Limb (tissue), 2 donors: ENCODE data around the gene SDK2.
A peak's percentile ranks its signal among the peaks of the same experiment; 100 is the strongest.

Experiments used
- DNase-seq, 2 donors: peaks; one replicate each; pipeline ENCODE4 v3.0.0-alpha.2; 2016; ENCODE audit errors: extremely low spot score in 2 of 2

SDK2 gene

DNA sequence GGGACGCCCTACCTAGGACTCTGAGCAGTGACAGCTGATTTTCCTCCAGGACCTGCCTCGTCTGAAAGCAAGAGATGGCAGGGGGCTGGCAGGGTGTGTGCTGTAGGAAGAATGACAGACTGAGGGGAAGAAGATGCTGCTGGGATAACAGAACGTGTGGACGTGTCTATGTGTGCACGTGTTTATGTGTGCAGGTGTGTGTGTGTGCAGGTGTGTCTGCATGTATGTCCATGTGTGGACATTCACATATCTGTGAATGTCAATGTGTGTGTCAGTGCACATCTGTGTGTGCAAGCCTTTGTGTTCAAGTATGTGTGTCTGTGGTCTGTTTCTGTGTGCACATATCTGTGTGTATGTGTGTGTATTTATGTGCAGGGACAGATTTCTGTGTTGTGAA lies 132.5 kb downstream of the SDK2 start:
- no peak for DNase-seq

DNA sequence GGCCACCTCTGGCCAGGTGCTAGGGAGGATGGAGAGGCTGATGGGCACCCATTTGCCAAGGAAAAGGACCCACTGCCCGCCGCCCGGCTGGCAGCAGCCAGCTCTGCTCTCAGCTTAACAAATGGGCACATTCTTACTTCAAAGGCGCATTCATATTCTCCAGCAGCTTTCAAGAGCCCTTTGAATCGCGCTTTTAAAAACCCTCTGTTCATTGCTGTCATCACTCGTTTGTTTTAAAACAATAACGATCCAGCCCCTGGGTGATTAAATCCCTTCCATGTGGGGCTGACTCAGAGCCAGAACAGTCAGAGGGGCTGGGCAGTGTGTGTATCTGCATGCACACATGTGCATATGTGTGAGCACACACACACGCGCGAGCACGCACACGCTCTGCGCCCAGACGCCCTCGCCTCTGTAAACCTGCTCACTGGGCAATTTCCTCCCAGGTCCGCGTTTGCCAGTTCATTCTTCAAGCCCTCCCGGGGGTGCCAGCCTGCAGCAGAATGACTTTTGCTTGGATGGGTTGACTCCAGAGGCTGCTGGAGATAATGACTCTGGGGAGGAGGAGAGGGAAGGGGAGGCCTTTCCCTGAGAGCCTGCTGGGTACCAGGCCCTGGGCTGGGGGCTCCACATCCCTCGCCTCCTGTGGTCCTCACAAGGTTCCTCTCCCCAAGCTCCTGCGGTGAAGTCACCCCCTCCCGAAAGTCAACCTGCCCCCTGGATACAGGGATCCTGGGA lies 133.1 kb downstream of the SDK2 start:
- no peak for DNase-seq

DNA sequence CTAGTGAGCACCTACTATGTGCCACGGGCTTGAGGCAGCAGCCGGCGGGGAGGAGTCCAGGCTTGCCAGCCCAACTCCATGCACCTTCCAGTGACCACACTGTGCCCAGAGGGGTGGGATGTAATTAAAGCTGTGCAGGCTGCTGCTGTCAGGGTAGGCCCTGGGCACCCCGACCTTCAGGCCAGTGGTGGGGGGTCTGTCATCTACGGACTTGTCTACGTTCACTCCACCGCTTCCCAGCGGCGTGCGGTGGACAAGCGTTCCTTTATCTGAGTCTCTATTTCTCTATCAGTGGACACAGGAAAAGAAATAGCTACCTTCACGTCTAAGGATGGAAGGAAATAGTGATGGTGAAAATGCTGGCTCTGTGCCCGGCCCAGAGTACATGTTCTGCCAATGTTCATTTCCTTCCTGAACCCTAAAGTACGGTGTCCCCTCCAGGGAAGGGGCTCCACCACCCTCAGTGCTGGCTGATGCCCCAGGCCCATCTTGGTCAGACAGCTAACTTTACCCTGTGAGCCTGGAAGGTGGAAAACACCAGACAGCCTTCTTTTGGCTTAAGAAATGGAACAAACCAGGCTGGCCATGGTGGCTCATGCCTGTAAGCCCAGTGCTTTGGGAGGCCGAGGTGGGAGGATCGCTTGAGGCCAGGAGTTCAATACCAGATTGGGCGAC lies 135.2 kb downstream of the SDK2 start:
- DNase-seq = no peak

DNA sequence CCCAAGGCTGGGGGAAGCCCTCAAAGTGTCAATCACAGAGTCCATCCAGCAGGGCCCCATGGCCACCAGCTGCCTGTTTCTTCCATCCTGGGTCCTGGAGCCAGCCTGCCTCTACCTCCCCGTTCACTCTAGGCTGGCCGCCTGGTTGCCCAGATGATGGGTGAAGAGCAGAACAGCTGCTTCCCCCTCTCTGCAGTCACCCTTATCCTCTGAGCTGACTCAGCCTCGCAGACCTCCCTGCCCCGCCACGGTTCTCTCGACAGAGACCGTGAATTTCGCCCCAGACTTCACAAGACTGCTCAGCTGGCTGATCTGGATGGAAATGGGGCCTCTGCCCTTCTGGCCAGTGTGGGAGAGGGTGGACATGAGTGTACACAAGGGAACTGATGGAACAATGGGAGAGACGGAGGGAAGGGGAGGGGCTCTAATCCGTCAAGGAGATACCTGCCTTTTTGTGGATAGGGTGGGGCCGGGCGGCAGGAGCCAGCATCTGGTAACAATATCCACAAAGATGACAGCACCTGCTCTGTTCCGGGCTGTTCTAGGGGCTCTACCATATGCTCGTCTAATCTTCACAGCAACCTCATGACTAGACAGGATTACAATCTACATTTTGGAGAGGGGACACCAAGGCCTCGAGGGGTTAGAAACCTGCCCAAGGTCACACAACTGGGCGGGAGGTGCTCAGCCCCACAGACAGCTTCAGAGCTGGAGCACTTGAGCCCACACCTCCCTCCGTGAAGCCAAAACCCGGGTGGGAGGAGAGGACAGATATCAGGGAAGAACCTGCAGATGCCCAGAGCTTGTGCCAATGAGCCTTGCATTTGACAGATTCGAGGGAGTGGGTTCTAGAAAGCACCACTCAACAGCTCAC lies 136.0 kb downstream of the SDK2 start:
- DNase-seq = no peak

DNA sequence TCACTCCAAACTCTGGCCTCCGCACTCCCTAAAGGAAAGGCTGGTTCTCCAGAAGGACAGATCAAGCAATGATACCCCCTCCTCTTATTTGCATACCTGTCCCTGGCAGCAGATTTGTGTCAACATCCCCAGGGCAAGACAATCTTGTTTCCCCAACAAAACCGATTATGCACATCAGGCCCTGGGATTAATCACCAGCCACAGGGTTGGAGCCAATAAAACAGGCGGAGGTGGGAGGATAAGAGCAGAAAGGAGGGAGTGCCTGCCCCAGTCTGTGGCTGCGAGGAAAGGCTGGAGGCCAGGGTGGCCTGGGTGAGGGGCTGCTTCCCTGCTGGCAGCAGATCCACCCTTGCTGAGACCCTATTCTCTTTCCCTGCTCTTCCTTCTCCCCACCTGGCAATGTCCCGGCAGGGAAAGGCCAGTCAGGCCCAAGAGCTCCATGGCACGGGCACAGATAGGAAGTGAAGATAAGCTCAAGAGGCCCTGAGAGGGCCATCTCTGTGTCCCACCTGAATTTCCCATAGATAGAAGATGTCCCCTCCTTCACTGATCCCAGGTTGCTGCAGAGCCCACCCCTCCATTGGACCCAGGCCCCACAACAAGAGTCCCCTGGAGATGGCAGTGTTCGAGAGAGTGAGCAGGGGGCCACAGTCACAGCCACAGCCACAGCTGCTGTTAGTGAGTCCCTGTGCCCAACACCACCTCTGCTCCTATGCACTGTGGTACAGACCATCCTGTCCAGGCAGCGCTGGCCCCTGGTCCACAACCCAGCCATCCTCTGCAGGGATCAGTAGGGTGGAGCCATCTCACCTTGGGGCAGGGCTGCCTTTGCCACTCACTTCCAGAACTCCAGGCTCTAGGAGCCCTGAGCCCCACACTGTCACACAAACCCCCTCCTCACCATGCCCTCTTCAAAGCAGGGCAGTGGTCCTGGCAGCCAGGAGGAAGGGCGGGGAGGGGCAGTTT lies 137.5 kb downstream of the SDK2 start:
- no peak for DNase-seq

DNA sequence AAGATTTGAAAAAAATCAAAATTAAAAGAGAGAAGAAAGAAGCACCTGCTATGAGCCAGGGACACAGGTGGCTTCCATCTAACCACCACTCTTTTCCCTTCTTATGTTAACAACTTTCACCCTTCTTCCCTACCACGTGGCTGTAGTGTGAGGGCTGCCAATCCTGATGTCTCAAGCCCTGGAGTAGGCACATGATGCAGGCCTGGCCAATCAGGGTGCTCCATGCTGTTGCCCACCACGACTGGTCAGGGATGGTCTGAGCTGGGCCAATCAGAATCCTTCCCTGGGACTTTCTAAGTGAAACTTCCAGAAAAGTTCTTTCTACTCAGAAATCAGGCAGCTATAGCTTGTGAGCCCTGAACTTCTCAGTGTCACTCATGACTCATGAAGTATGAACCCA lies 140.7 kb downstream of the SDK2 start:
- DNase-seq = no peak

DNA sequence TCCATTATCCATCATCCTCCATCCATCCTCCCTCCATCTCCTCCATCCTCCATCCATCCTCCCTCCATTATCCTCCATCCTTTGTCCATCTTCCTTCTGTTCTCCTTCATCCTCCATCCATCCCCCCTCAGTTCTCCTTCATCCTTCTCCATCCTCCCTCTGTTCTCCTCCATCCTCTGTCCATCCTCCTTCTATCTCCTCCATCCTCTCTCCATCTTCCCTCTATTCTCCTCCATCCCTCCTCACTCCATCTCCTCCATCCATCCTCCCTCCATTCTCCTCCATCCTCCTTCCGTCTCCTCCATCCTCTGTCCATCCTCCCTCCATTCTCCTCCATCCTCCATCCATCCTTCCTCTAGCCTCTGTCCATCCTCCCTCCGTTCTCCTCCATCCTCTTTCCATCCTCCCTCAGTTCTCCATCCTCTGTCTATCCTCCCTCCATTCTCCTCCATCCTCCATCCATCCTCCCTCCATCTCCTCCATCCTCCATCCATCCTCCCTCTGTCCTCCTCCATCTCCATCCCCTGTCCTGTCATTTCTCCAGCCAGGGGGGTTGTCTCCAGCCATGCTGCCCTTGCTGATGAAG lies 143.7 kb downstream of the SDK2 start:
- DNase-seq = no peak

DNA sequence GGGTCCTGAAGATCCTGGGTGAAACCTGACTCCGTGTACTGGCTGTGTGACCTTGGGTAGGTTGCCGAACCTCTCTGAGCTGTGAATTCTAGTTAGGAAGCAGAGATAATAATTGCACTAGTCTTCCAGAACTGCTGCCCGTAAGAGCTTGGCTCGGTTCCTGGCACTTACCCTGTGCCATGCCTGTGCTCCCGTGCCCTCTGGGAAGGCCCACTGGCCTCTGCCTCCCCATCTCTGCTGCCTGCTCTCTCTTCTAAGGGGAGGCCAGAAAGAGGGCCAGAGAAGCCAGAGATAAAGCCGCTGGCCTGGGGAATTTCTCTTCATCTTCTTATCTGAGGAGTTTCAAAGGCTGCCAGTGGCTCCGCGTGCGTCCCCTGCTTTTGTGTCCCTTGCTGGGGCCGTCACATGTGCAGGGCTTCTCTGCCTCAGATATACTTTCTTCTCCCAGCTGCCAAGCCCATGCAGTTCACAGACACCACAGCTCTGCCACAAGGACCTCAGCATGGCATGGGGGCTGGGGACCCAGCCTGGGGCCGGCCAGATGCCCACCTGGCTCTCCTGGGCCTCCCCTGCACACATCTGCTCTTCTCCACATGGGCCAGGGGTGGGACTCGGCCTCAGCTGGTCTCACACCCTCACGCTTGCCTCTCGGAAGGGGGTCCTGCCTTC lies 145.2 kb downstream of the SDK2 start:
- no peak for DNase-seq

DNA sequence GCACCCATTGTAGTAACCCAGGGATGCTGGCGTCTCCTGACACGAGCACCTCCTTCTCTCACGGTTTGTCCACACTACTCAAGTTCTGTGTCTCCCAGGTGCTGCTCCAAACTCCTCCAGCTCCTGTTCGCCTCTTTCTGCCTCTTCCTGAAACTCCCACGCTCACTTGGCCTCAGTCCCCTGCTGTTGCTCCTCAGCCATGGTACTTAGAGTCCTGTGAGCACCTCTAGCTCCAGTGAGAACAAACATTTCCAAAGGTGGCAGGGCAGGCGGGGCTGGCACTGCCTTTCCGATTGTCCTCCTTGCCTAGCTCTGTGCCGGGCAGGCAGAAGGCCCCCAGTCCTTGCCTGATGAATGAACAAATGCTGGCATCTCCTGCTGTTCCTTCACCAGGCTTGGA lies 146.1 kb downstream of the SDK2 start:
- no peak for DNase-seq

DNA sequence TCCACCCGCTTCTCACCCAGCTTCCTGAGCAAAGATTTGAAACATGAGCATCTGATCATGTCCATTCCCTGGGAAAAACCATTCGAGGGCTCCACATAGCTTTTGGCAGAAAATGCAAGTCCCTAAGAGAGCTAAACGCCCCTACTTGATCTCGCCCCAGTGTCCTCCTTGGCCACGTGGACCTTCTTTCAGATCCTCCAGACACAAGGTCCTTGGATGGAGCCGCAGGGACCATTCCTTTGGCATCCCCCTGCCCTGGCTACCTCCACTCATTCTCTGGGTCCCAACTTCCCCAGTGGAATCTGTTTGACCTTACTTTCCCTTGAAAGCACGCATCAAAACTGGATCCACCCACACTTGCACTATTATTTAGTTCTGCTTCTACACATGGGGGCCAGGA lies 146.5 kb downstream of the SDK2 start:
- DNase-seq = no peak

DNA sequence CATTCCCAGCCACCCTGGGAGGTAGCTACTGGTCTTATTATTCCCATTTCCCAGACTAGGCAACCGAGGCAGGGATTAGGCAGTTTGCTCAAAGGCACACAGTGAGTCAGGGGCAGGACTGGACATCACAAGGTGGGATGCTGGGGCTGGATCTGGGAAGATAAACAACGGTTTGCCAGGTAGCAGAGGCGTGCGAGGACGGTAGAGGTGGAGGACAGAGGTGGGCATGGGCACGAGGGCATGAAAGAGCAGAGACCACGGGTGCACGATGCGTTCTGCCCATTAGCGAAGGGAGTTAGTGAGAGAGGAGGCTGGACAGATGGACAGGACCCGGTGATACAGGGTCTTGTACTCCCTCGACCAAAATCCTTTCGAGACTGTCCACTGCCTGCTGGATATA lies 148.0 kb downstream of the SDK2 start:
- DNase-seq = no peak

DNA sequence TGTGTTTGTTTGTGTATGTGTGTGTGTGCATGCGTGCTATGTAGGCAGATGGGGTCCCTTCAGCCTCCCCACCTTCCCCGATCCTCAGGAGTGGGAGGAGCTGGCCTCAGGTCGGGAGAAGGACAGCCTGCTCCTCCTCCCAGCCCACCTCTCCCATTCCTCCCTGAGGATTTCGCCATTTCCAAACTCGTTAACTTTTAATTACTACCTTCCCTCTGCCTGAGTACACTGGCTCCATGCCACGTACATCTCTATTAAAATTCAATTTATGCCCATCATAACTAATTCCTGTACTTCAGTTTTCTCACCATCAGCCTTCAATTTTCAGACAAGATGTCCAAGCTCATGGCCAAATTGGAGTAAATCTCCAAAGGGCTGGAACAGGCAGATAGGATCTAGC lies 148.6 kb downstream of the SDK2 start:
- DNase-seq = no peak

DNA sequence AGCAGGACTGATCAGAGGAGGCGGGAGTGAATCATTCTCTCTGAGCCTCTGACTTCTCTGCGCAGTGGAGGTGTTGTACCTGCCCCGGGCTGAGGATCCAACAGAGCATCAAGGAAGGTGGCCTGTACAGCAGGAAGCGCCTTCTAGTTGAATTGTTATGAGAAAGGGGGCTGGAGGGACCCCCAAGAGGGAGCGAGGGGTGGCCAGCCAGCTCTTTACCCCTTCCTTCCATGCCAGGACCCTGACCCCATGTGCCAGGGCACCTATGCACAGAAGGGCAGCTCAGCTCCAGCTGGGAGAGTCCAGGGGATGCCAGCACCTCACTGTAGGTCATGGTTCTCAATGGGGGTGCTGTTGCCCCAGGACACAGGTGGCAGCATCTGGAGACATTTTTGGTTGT lies 149.3 kb downstream of the SDK2 start:
- DNase-seq = no peak

DNA sequence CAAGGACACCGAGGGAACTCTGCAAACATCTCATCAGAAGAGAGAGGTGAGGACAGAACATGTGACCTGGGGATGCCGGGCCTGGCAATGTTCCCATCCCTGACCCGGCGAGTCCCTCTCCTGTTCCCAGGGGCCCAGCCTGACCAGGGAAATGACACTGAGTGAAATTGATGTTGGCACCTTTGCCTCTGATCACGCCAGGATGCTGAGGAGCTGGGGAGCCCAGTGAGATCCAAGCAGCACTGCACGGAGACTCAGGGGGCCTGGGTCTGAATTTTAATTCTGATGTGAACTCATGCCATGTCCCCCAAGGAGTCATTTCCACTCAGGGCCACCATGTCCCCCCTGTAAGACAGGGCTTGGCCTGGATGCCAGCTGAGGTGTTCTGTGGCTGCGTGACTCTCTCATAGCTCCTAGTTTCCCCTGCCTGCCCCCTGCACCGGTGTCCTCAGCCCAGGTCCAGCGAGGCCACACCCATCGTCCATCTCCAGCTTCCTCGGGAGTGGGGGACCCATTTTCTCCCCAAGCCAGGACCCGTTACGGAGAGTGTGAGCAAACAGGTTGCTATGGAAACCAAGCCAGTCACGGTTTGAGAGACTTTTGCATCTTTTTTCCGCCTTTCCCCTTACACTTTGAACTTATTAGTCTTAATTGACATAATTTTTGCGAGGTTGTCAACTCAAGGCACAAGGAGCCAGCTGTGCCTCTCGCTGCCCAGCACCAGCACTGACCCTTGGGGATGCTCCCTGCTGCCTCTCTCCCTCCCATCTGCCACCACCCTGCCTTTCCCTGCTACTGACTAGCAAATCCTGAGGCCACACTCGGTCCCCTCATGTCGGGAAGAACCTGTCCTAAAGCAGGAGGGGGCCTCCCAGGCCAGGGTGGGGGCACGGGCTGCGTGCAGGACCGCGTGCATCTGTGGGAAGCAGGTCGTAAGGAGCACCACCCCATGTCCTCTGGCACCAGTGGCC lies 150.0 kb downstream of the SDK2 start:
- DNase-seq = no peak

DNA sequence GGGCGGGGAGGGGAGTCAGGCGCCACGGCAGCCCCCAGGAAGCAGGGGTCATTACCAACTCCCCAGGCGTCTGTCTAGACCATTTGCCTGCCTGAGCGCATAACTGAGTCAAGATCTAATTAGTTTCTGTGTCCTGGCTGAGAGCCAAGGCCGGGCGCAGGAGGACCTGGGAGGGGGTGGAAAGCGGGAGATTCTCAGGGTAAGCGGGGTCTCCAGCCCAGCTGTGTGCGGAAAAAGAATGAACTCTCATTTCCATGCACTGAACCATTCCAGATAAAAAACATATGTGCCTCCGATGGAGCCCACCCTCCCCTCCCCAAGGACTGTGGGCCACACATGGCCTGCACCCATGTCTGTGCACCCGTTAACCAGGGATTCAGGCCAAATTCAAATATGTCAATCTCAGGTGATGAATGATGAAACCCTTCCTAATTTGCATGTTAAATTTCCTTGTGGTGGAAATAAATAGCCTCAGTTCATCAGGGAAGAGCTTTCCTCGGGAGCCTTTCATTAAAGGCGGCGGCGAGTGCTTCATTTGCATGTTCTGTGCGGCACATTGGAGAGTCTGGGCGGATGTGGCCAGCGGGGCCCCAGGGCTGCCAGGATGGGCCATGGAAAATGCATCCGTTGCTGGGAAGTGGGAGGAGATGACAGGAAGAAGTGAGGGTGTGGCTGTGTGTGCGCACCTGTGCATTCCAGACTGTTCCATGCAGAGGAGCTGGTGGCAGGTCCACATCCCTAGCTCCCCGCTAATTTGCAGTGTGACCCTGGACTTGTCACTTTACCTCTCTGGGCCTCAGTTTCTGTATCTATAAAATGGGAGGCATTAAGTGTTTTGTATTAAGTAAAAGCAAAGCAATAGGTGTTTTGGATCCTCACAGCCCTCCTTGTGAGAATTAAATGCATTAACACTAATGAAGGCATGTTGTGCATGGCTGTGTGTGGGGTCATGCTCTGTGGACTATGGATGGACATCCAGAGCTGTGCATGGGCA lies 151.1 kb downstream of the SDK2 start:
- DNase-seq = peak; percentile 7 to 81

DNA sequence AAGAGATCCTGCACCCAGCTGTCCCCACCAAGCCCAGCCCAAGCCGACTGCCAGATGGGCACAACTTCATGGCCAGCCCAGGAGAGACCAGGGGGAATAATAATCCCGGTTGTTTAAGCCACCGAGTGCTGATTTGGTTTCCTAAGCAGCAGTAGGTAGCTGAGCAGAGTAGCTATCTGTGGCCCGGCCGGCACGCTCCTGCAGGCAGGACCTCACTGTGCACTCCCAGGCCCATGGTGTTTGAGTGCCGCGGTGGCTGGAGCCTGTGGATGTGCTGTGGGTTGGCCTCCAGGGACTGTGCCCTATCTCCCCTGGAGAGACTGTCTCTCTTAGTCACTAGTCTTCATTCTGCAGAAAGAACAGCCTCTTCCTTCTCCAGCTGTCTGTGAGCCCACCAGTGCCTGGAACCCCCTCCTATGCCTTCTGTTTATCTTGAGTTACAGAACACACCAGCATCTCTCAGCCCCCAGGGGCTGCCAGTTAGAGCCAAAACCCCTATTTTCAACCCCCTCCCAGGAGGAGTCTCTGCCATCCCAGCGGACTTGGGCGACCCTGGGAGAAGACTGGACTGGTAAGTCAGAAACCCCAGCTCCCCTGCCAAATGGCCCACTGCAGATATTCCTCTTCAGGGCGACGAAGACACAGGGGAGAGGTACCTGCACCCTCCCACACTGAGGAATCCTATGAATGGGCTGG lies 152.0 kb downstream of the SDK2 start:
- DNase-seq = no peak

DNA sequence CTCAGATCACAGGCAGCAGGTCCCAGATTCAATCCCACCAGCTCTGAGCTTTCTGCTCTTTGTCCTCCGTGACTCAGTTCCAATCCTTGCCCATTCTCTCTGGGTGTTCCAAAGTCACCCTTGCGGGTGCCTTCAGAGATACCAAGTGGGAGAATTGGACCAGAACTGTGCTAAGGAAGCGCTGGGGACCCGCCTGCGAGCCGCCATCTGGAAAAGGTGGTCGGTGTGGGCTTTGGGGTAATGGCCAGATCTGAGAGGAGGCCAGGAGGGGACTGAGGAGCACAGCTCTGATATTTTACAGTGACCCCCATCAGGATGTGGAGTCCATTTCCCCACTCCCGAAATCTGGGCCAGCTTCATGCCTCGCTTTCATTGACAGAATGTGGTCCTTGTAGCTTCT lies 152.6 kb downstream of the SDK2 start:
- no peak for DNase-seq
